ENCODE measurements around the gene CCDC71.

The CCDC71 gene

GRCh38 chr3:49165771-49166751 lies at the start of gene CCDC71:
CCDC71 (minus strand) TSS chr3:49166331; CDS start chr3:49164208, 2,123 bp downstream.
- H3K27ac ChIP-seq (ENCODE audit: low read length): peak within 1 kb of the TSS; percentile 15
- H3K4me1 ChIP-seq (ENCODE audit: insufficient read depth, low read length): peaks cover 4% of the 10 kb centered on the region
- peak within 1 kb of the TSS; percentile 96 for H3K4me3 ChIP-seq (ENCODE audit: low read length)
- peaks cover 31% of the 10 kb centered on the region for H3K36me3 ChIP-seq (ENCODE audit: insufficient read depth, low read depth, low read length)
- H3K9ac ChIP-seq (ENCODE audit: low read depth, low read length): peak within 1 kb of the TSS; percentile 96
- peaks cover 5% of the 10 kb centered on the region; the same call in 1 of the 2 replicates for H3K27me3 ChIP-seq (ENCODE audit: insufficient read depth, low read length)
- no peaks in the 10 kb centered on the region for H3K9me3 ChIP-seq (ENCODE audit: insufficient read depth, low read depth, low read length)

GRCh38 chr3:49213998-49214397 lies 47.9 kb upstream of the CCDC71 start:
- H3K9me3 ChIP-seq (ENCODE audit: insufficient read depth, low read depth, low read length): peaks cover 17% of the 10 kb centered on the region

GRCh38 chr3:49213541-49213943 lies 47.4 kb upstream of the CCDC71 start:
- H3K4me1 ChIP-seq (ENCODE audit: insufficient read depth, low read length): no peaks in the 10 kb centered on the region
- no peaks in the 10 kb centered on the region for H3K27me3 ChIP-seq (ENCODE audit: insufficient read depth, low read length)
- H3K27ac ChIP-seq (ENCODE audit: low read length): no peak overlapping the region
- peaks cover 17% of the 10 kb centered on the region for H3K9me3 ChIP-seq (ENCODE audit: insufficient read depth, low read depth, low read length)
- no peak overlapping the region for H3K4me3 ChIP-seq (ENCODE audit: low read length)
- no peaks in the 10 kb centered on the region for H3K36me3 ChIP-seq (ENCODE audit: insufficient read depth, low read depth, low read length)
- H3K9ac ChIP-seq (ENCODE audit: low read depth, low read length): no peak overlapping the region

More at GRCh38 chr3:49213998-49214397, 47.9 kb upstream of the CCDC71 start:
- Histone ChIP-seq H3K4me3 (ENCODE audit: low read length) (no peak overlapping the region), H3K27ac (ENCODE audit: low read length) (no peak overlapping the region), H3K27me3 (ENCODE audit: insufficient read depth, low read length) (no peaks in the 10 kb centered on the region), H3K36me3 (ENCODE audit: insufficient read depth, low read depth, low read length) (no peaks in the 10 kb centered on the region), H3K9ac (ENCODE audit: low read depth, low read length) (no peak overlapping the region), H3K4me1 (ENCODE audit: insufficient read depth, low read length) (no peaks in the 10 kb centered on the region)

- H3K27me3 ChIP-seq (ENCODE audit: insufficient read depth, low read length): no peaks in the 10 kb centered on the region
Observed at GRCh38 chr3:49199900-49200281, 33.8 kb upstream of the CCDC71 start.

GRCh38 chr3:49199239-49199899 lies 33.2 kb upstream of the CCDC71 start:
- Histone ChIP-seq H3K9me3 (ENCODE audit: insufficient read depth, low read depth, low read length) (no peaks in the 10 kb centered on the region), H3K4me1 (ENCODE audit: insufficient read depth, low read length) (no peaks in the 10 kb centered on the region), H3K36me3 (ENCODE audit: insufficient read depth, low read depth, low read length) (no peaks in the 10 kb centered on the region), H3K27me3 (ENCODE audit: insufficient read depth, low read length) (no peaks in the 10 kb centered on the region), H3K9ac (ENCODE audit: low read depth, low read length) (no peak overlapping the region), H3K4me3 (ENCODE audit: low read length) (no peak overlapping the region), H3K27ac (ENCODE audit: low read length) (no peak overlapping the region)

More at GRCh38 chr3:49199900-49200281, 33.8 kb upstream of the CCDC71 start:
- Histone ChIP-seq H3K4me3 (ENCODE audit: low read length) (no peak overlapping the region), H3K4me1 (ENCODE audit: insufficient read depth, low read length) (no peaks in the 10 kb centered on the region), H3K9ac (ENCODE audit: low read depth, low read length) (no peak overlapping the region), H3K36me3 (ENCODE audit: insufficient read depth, low read depth, low read length) (no peaks in the 10 kb centered on the region), H3K9me3 (ENCODE audit: insufficient read depth, low read depth, low read length) (no peaks in the 10 kb centered on the region), H3K27ac (ENCODE audit: low read length) (no peak overlapping the region)

GRCh38 chr3:49198611-49199230 lies 32.6 kb upstream of the CCDC71 start:
- Histone ChIP-seq H3K4me3 (ENCODE audit: low read length) (no peak overlapping the region), H3K27ac (ENCODE audit: low read length) (no peak overlapping the region), H3K27me3 (ENCODE audit: insufficient read depth, low read length) (no peaks in the 10 kb centered on the region), H3K9ac (ENCODE audit: low read depth, low read length) (no peak overlapping the region), H3K36me3 (ENCODE audit: insufficient read depth, low read depth, low read length) (no peaks in the 10 kb centered on the region), H3K4me1 (ENCODE audit: insufficient read depth, low read length) (no peaks in the 10 kb centered on the region), H3K9me3 (ENCODE audit: insufficient read depth, low read depth, low read length) (no peaks in the 10 kb centered on the region)

- no peak overlapping the region for H3K9ac ChIP-seq (ENCODE audit: low read depth, low read length)
- no peaks in the 10 kb centered on the region for H3K27me3 ChIP-seq (ENCODE audit: insufficient read depth, low read length)
- H3K36me3 ChIP-seq (ENCODE audit: insufficient read depth, low read depth, low read length): no peaks in the 10 kb centered on the region
- H3K4me3 ChIP-seq (ENCODE audit: low read length): no peak overlapping the region
- no peaks in the 10 kb centered on the region for H3K9me3 ChIP-seq (ENCODE audit: insufficient read depth, low read depth, low read length)
- no peak overlapping the region for H3K27ac ChIP-seq (ENCODE audit: low read length)
- H3K4me1 ChIP-seq (ENCODE audit: insufficient read depth, low read length): no peaks in the 10 kb centered on the region
Observed at GRCh38 chr3:49198161-49198560, 32.0 kb upstream of the CCDC71 start.

- Histone ChIP-seq H3K27me3 (ENCODE audit: insufficient read depth, low read length) (no peaks in the 10 kb centered on the region), H3K4me3 (ENCODE audit: low read length) (no peak overlapping the region), H3K36me3 (ENCODE audit: insufficient read depth, low read depth, low read length) (no peaks in the 10 kb centered on the region), H3K4me1 (ENCODE audit: insufficient read depth, low read length) (no peaks in the 10 kb centered on the region), H3K27ac (ENCODE audit: low read length) (no peak overlapping the region), H3K9me3 (ENCODE audit: insufficient read depth, low read depth, low read length) (no peaks in the 10 kb centered on the region), H3K9ac (ENCODE audit: low read depth, low read length) (no peak overlapping the region)
Observed at GRCh38 chr3:49191741-49192140, 25.6 kb upstream of the CCDC71 start.

GRCh38 chr3:49183873-49184272 lies 17.7 kb upstream of the CCDC71 start:
- no peak overlapping the region for H3K9ac ChIP-seq (ENCODE audit: low read depth, low read length)
- no peaks in the 10 kb centered on the region for H3K36me3 ChIP-seq (ENCODE audit: insufficient read depth, low read depth, low read length)
- H3K4me3 ChIP-seq (ENCODE audit: low read length): no peak overlapping the region
- no peaks in the 10 kb centered on the region for H3K27me3 ChIP-seq (ENCODE audit: insufficient read depth, low read length)
- H3K9me3 ChIP-seq (ENCODE audit: insufficient read depth, low read depth, low read length): no peaks in the 10 kb centered on the region
- no peak overlapping the region for H3K27ac ChIP-seq (ENCODE audit: low read length)
- H3K4me1 ChIP-seq (ENCODE audit: insufficient read depth, low read length): no peaks in the 10 kb centered on the region

GRCh38 chr3:49182682-49183081 lies 16.6 kb upstream of the CCDC71 start:
- Histone ChIP-seq H3K9ac (ENCODE audit: low read depth, low read length) (no peak overlapping the region), H3K36me3 (ENCODE audit: insufficient read depth, low read depth, low read length) (no peaks in the 10 kb centered on the region), H3K9me3 (ENCODE audit: insufficient read depth, low read depth, low read length) (no peaks in the 10 kb centered on the region), H3K4me3 (ENCODE audit: low read length) (no peak overlapping the region), H3K27ac (ENCODE audit: low read length) (no peak overlapping the region), H3K4me1 (ENCODE audit: insufficient read depth, low read length) (no peaks in the 10 kb centered on the region), H3K27me3 (ENCODE audit: insufficient read depth, low read length) (no peaks in the 10 kb centered on the region)

GRCh38 chr3:49181351-49181750 lies 15.2 kb upstream of the CCDC71 start:
- no peak overlapping the region for H3K27ac ChIP-seq (ENCODE audit: low read length)

More at GRCh38 chr3:49181351-49181750, 15.2 kb upstream of the CCDC71 start:
- Histone ChIP-seq H3K36me3 (ENCODE audit: insufficient read depth, low read depth, low read length) (no peaks in the 10 kb centered on the region), H3K9ac (ENCODE audit: low read depth, low read length) (no peak overlapping the region), H3K4me3 (ENCODE audit: low read length) (no peak overlapping the region), H3K9me3 (ENCODE audit: insufficient read depth, low read depth, low read length) (no peaks in the 10 kb centered on the region), H3K4me1 (ENCODE audit: insufficient read depth, low read length) (no peaks in the 10 kb centered on the region), H3K27me3 (ENCODE audit: insufficient read depth, low read length) (no peaks in the 10 kb centered on the region)
